ENCODE data around the gene METAP1.
"Not testable (repeated sequence)": the region's sequence is repeated elsewhere in the genome, so short reads cannot be mapped to it uniquely, and the experiment has no call there.

METAP1 gene

GRCh38 chr4:98998551-98998950 lies 3.0 kb downstream of the METAP1 start:
- no peak for DNase-seq

DNA sequence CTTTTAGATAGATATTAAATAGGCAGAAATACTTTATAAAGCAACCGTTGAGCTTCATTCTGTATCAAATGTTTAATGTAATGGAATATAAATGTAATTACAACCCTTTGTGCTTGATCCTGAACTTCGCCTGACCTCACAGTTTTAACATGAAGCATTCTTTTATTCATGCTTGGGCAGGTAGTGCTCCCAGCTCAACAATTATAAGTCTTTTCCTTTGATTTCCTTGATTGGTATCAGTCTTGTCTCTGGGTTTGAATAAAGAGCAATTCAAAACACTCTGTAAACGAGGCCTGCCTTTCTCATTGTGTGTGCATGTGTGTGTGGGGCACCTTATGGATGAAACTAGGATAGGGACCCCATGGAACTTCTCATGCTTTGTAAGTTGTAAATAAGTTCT lies 6.8 kb downstream of the METAP1 start:
- DNase-seq = no peak

DNA sequence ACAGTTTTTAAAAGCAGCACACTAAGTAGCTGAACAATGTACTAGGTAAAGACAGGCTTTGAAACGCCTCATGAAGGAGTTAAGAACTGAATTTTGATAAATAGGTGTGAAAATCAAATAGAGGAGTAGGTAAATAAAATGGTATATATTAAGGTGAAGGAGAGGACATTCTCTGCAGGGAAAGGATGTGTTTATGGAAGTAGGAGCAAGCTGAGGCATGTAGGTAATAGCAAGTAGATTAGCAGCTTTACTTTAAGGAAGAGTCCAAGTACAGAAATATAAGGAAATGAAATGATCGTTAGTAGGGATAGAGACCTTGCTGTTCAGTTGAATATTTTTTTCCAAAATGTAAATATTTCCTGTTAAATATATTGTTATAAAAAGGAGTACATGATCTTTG lies 12.5 kb downstream of the METAP1 start:
- DNase-seq = no peak

- DNase-seq = no peak
Observed at GRCh38 chr4:99011910-99012309, 16.4 kb downstream of the METAP1 start.

GRCh38 chr4:99013402-99013843 lies 17.9 kb downstream of the METAP1 start:
- DNase-seq = no peak

DNA sequence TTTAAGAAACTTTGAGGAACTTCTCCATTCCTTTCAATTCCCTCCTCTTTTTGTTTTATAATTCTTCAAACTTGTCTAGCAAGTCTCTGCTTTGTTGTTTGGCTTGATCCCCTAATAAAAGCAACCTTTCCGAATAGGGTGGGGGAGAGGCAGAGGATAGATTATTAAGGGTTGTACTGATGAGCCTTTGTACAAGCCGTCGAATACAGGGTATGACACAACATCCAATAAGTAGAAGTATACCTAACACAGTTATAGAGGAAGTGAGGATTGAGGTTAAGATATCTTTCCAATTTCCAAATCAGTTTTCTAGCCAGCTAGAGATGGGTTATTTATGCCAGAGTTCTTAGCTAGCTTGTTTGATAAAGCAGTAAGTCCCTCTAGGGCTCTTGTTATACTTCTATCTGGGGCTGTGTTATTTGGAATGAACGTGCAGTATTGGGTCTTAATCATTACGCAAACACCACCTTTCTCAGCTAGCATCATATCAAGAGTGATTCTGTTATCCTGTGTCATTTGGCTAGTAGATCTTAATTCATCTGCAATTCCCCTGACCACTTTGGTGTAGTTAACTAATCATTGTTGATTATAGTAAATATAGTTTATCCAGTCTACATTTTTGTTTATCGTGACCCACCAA lies 18.5 kb downstream of the METAP1 start:
- no peak for DNase-seq

DNA sequence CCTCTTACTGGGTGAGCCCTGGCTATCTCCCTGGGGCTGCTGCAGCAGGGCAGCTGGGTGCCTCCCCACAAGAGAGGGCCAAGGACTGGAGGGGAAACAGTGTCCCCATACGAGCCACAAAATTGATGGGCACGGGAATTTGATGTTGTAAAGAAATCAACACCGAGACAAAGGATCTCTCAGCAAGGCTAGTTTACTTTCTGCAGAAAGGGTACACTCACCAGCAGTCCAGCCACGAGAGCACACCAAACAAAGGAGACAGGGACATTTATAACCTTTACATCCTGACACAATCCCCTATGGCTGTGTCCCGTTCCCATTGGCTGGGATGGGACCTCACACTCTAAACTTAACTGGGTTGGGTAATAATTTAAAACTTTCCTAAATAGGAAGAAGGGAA lies 25.9 kb downstream of the METAP1 start:
- DNase-seq = no peak

GRCh38 chr4:99022566-99022965 lies 27.0 kb downstream of the METAP1 start:
- DNase-seq = no peak

GRCh38 chr4:99023800-99024251 lies 28.3 kb downstream of the METAP1 start:
- DNase-seq = not testable (repeated sequence)

GRCh38 chr4:99024481-99025275 lies 29.2 kb downstream of the METAP1 start:
- DNase-seq = no peak

GRCh38 chr4:99025506-99025905 lies 30.0 kb downstream of the METAP1 start:
- no peak for DNase-seq

GRCh38 chr4:99027304-99027703 lies 31.8 kb downstream of the METAP1 start:
- no peak for DNase-seq

DNA sequence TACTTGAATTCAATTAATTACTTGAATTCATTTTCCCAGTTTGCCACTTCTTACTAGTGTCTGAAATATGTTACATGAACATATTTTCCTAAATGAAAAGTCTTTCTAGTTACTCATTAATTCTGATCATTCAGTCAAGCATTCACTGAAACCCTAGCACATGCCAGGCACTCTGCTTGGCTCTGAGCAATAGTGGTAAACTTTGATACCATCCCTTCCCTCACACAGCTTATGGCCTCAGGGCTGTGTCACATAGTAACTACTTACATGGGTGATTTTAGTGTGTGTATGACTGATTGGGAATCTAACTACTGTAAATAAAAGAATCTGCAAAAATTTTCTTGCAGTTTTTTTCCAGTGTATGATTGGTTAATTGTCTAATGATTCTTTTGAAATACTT lies 32.7 kb downstream of the METAP1 start:
- DNase-seq = no peak

- DNase-seq = no peak
Observed at GRCh38 chr4:99029018-99029735, 33.7 kb downstream of the METAP1 start.

DNA sequence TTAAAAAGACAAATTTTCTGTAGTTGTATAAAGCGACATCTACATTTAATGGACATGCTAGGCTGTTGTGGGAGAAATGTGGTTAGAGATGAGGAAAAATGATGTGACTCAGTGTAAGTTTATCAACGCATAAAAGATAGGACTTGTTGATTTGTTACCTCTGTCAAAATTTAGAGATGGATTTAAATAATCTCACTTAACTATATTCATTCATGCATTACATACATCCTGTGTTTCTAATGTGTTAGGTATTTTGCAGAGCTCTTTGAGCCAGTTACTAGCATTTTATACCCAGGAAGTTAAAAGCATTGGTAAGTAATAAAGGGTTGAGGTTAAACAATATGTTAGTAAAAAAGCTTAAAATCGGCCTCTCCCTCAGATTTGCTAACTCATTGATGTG lies 34.3 kb downstream of the METAP1 start:
- DNase-seq = no peak

DNA sequence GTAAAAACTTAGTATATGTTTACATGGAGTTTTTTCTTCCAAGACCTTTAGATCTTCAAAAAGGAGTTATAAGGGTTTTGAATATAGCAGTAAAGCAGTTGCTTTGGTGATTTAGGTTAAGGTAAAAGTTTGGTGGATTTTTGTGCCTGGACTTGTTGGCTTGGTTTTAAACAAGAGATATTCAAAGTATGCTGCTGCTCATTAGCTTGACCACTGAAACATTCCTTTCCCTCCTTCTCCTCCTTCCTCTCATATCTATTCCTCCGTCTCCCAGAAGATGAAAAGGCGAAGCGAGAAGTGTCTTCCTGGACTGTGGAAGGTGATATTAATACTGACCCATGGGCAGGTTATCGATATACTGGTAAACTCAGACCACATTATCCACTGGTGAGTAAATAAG lies 38.4 kb downstream of the METAP1 start:
- no peak for DNase-seq

DNA sequence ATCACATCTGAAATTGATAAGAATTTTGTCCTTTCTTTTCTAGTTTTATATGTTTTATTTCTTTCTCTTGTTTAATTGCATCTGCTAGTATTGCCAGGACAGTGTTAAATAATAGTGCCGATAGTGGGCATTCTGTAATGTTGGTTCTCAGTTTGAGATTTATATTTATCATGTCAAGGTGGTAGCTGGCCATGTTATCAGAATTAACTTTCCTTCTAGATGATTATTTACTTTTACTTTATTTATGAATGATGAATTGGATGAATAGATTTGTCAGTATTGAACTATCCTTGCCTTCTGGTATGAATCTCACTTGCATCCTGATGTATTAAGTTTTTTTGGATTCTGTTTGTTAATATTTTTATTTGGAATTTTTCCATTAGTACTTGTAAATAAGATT lies 42.7 kb downstream of the METAP1 start:
- no peak for DNase-seq

- no peak for DNase-seq
Observed at GRCh38 chr4:99043346-99043745, 47.8 kb downstream of the METAP1 start.

- no peak for DNase-seq
Observed at GRCh38 chr4:99047710-99048109, 52.2 kb downstream of the METAP1 start.

DNA sequence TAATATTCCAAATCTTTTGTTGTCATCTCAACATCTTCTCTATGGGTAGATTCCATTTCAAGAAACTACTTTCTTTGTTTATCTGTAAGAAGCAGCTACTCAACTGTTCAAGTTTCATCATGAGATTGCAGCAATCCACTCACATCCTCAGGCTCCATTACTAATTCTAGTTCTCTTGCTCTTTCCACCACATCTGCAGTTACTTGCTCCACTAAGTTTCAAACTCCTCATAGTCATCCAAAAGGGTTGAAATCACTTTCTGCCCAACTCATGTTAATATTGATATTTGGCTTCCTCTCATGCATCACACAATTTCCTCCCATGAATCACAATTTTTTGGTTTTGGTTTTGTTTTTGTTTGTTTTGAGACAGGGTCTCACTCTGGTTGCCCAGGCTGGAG lies 57.4 kb downstream of the METAP1 start:
- no peak for DNase-seq

- no peak for DNase-seq
Observed at GRCh38 chr4:99054428-99054994, 59.0 kb downstream of the METAP1 start.

DNA sequence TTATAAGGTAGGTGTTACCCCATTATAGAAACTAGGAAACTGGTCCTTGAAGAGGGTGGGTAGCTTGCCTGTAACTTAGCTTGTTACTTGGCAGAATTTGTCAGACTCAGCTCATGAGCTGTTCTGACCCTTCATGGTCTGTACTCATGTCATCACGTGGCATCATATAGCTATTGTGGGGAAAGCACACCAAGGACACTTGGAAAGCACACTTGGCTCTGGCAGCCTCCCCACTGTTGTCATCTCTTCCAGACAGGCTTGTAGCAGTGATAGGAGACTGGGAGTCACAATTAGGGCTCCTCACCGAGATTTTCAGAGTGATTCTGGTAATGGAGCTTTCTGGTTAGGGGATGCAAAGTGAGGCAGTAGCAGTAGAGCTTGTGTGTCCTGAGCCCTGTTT lies 62.7 kb downstream of the METAP1 start:
- DNase-seq = no peak

DNA sequence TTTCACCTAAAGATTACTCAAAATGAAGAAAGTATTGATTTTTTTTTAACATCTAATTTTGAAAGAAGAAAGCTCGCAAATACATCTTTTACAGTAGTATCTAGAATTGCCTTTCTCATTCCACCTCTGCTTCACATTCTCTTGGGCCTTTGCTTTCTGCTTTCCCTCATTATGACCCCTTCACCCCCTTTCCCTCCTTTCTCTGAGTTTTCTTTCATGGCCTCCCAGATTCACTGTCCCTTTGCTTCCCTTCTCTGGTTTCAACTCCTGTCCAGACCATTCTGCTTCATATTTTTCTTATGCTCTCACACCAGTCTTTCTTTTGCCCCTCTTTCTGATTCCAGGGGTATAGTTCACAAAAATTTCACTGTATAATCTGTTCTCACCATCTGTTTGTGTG lies 64.0 kb downstream of the METAP1 start:
- no peak for DNase-seq
